Esophagus muscularis mucosa (tissue), 4 donors: ENCODE measurements around the gene AP2B1. TPM values are rescaled to one million over a fixed set of nuclear protein-coding genes. Genes with fewer than 3 reads are reported as not detected.

ENCODE experiments used
- DNase-seq: peaks from one replicate; pipeline ENCODE4 v3.0.0-alpha.2; 2017; ENCODE audit errors: extremely low spot score
- H3K27ac ChIP-seq, 4 donors: fragments of 200-600 bp; sonication (generic); replicated peaks in 1 of 4; 1 replicate in 3 of 4; 2 replicates in 1 of 4; pipeline ENCODE4 v1.5.1; 2016 to 2019; ENCODE audit warnings: mild to moderate bottlenecking in 1 of 4
- H3K27me3 ChIP-seq, 4 donors: fragments of 200-600 bp; sonication (generic); one replicate each; pipeline versions ENCODE4 v1.5.1 to v1.6.0; 2016 to 2019
- H3K36me3 ChIP-seq, 4 donors: fragments of 200-600 bp; sonication (generic); one replicate each; pipeline ENCODE4 v1.5.1; 2016 to 2019
- H3K4me1 ChIP-seq, 4 donors: fragments of 200-600 bp; sonication (generic); one replicate each; pipeline ENCODE4 v1.5.1; 2016 to 2019
- H3K4me3 ChIP-seq, 4 donors: fragments of 200-600 bp; sonication (generic); 1 replicate in 2 of 4; 2 replicates in 2 of 4; pipeline ENCODE4 v1.5.1; 2016 to 2019; ENCODE audit warnings: mild to moderate bottlenecking in 4 of 4, moderate library complexity in 1 of 4
- H3K9me3 ChIP-seq, 4 donors: fragments of 200-600 bp; sonication (generic); 1 replicate in 3 of 4; 2 replicates in 1 of 4; pipeline ENCODE4 v1.5.1; 2016 to 2019
- CTCF ChIP-seq, 3 experiments: fragments of 200-600 bp in 2 of 3; fragments of 450-650 bp in 1 of 3; sonication (generic) in 2 of 3; IDR thresholded peaks; one replicate each; pipeline ENCODE4 v1.5.1; 2017 to 2019; ENCODE audit warnings: antibody characterized with exemption in 3 of 3, mild to moderate bottlenecking in 2 of 3, moderate library complexity in 1 of 3
- EP300 ChIP-seq: sonication (generic); formaldehyde crosslinking; IDR thresholded peaks from one replicate; pipeline ENCODE4 v1.6.1; 2017; ENCODE audit warnings: antibody characterized with exemption
- POLR2A ChIP-seq: fragments of 450-650 bp; IDR thresholded peaks from one replicate; pipeline ENCODE4 v1.6.1; 2017; ENCODE audit warnings: antibody characterized with exemption, moderate library complexity, mild to moderate bottlenecking, low read depth
- POLR2AphosphoS5 ChIP-seq, 2 donors: sonication (generic); formaldehyde crosslinking; IDR thresholded peaks; one replicate each; pipeline ENCODE4 v1.6.1; 2017; ENCODE audit warnings: antibody characterized with exemption in 2 of 2
- WGBS: methylation state at CpG from one replicate; pipeline ENCODE4 v1.1.5; 2018; 5-methylcytosine and 5-hydroxymethylcytosine counted together
- intact Hi-C: fragments of 100-400 bp; cut with DNase I; formaldehyde crosslinking; loops from one replicate; pipeline ENCODE4 v1.15.1; 2023
- total RNA-seq, 4 donors: library from RNA; depleted of rRNA; stranded (reverse); fragments of >200 nt; gene quantifications; one replicate each; pipeline versions ENCODE4 v1.1.0 to v1.2.1, GENCODE V29; 2016

Gene AP2B1
- total RNA-seq, 4 donors from 2014 or later, result 108 to 276 (median 155) TPM

GRCh38 chr17:35692512-35693210 is 105.5 kb downstream of the AP2B1 start:
- H3K4me1 ChIP-seq, result peaks cover 0 to 11% (median 0%) of the 10 kb centered on the region in 4 donors
- intact Hi-C loops, result loop anchor here (5.0 kb wide), 1 partner anchor 55 kb away; no protein-coding TSS in a partner anchor
- WGBS, result 87% methylated on average over 7 of the region's 7 CpGs
- TF ChIP-seq EP300, result no peak
- TF ChIP-seq POLR2AphosphoS5 (IDR thresholded peaks at IDR 0.05), result no peak
- no peak for TF ChIP-seq CTCF (IDR thresholded peaks at IDR 0.05)
- no peak for TF ChIP-seq POLR2A
- H3K36me3 ChIP-seq, result peaks cover 33 to 96% (median 64%) of the 10 kb centered on the region in 4 donors
- H3K9me3 ChIP-seq, result no peaks in the 10 kb centered on the region
- no peaks in the 10 kb centered on the region for H3K27me3 ChIP-seq
- H3K4me3 ChIP-seq, result no peak overlapping the region
- no peak overlapping the region for H3K27ac ChIP-seq
- DNase-seq, result no peak

DNA sequence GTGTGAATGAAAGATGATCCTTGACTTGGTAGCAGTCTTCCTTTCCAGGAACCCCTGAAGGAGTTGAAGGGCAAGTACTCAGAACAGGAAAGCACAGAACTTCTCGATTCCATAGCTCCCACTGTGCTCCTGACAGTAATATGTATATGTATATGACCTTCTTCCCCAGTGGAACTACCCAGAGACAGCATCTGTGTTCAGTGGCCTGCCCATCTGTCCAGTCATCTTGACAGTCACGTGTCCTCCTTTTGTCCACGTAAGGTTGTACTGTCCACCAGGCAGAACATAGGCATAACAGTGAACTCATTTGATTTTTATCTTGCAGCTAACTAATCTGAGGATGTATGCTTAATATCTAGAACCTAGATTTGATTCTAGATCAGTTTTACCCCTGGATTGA is 106.5 kb downstream of the AP2B1 start:
- no peak overlapping the region for H3K27ac ChIP-seq
- intact Hi-C loops, result loop anchor here (5.0 kb wide), 1 partner anchor 54 kb away; no protein-coding TSS in a partner anchor
- H3K9me3 ChIP-seq, result no peaks in the 10 kb centered on the region
- TF ChIP-seq POLR2AphosphoS5 (IDR thresholded peaks at IDR 0.05) (no peak), POLR2A (no peak), EP300 (no peak), CTCF (IDR thresholded peaks at IDR 0.05) (no peak)
- H3K4me3 ChIP-seq, result no peak overlapping the region
- DNase-seq, result no peak
- no peaks in the 10 kb centered on the region for H3K27me3 ChIP-seq
- peaks cover 0 to 11% (median 0%) of the 10 kb centered on the region in 4 donors for H3K4me1 ChIP-seq
- peaks cover 32 to 93% (median 54%) of the 10 kb centered on the region in 4 donors for H3K36me3 ChIP-seq
- WGBS, result 96% methylated on average over 3 of the region's 3 CpGs

DNA sequence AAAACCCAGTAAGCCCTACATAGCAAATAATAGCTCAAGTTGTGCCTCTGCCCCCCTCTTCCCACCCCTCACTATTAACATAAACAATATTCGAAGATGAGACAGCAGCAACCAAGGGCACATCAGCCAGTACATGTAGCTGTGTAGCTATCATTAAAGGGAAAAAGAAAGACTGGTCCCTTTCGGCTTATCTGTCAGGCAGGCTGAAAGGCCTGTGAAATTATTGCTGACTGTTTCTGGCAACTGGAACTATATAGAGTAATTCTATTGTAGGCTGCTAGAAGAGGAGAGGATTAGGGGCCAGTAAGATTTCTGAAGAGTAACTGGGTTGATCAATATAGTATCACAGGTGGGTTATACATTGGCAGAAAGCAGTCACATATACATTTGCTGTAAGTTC is 107.8 kb downstream of the AP2B1 start:
- no peak for DNase-seq
- TF ChIP-seq EP300 (no peak), POLR2A (no peak), CTCF (IDR thresholded peaks at IDR 0.05) (no peak), POLR2AphosphoS5 (IDR thresholded peaks at IDR 0.05) (no peak)
- Histone ChIP-seq H3K36me3 (peaks cover 32 to 93% (median 44%) of the 10 kb centered on the region in 4 donors), H3K4me3 (no peak overlapping the region), H3K27me3 (no peaks in the 10 kb centered on the region), H3K4me1 (peaks cover 0 to 11% (median 0%) of the 10 kb centered on the region in 4 donors), H3K9me3 (no peaks in the 10 kb centered on the region), H3K27ac (no peak overlapping the region)
- intact Hi-C loops, result loop anchor here (5.0 kb wide), 1 partner anchor 52 kb away; no protein-coding TSS in a partner anchor
- 75% methylated on average over 2 of the region's 2 CpGs for WGBS

DNA sequence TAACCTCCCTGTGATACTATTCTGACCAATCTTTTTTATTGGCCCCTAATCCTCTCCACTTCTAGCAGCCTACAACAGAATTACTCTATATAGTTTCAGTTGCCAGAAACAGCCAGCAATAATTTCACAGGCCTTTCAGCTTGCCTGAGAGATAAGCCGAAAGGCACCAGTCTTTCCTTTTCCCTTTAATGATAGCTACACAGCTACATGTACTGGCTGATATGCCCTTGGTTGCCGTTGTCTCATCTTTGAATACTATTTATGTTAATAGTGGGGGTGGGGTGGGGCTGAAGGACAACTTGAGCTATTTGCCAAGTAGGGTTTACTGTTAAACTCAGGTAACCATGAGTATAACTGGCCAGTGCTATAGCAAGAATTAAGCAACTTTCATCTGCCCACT is 108.5 kb downstream of the AP2B1 start:
- DNase-seq, result no peak
- Histone ChIP-seq H3K4me3 (no peak overlapping the region), H3K36me3 (peaks cover 25 to 93% (median 37%) of the 10 kb centered on the region in 4 donors), H3K9me3 (no peaks in the 10 kb centered on the region), H3K4me1 (peaks cover 0 to 11% (median 0%) of the 10 kb centered on the region in 4 donors), H3K27ac (no peak overlapping the region), H3K27me3 (no peaks in the 10 kb centered on the region)
- 86% methylated on average over 2 of the region's 2 CpGs for WGBS
- intact Hi-C loops, result no loop called here
- TF ChIP-seq CTCF (IDR thresholded peaks at IDR 0.05) (no peak), POLR2A (no peak), POLR2AphosphoS5 (IDR thresholded peaks at IDR 0.05) (no peak), EP300 (no peak)
